Cardiac muscle cell (in vitro differentiated cells and primary cell): ENCODE measurements around the gene DUSP9. TPM values are rescaled to one million over a fixed set of nuclear protein-coding genes. Genes with fewer than 3 reads are reported as not detected.
"Not testable (repeated sequence)": the region's sequence is repeated elsewhere in the genome, so short reads cannot be mapped to it uniquely, and the experiment has no call there.

Experiments
- DNase-seq, 2 donors: peaks; one replicate each; pipeline versions ENCODE4 v3.0.0 to v3.0.0-alpha.2; 2010 to 2017; ENCODE audit warnings: low read depth in 1 of 2, low spot score in 1 of 2
- H3K27ac ChIP-seq: fragments of 200-600 bp; sonication (generic); 2 replicates; pipeline ENCODE4 v1.5.1; 2016
- H3K27me3 ChIP-seq: fragments of 200-600 bp; sonication (generic); 2 replicates; pipeline ENCODE4 v1.6.0; 2016; ENCODE audit warnings: control low read depth
- H3K36me3 ChIP-seq: fragments of 200-600 bp; sonication (generic); 2 replicates; pipeline ENCODE4 v1.5.1; 2016; ENCODE audit warnings: control low read depth
- H3K4me1 ChIP-seq: fragments of 200-600 bp; sonication (generic); 2 replicates; pipeline ENCODE4 v1.8.1; 2017; ENCODE audit warnings: low read depth, mild to moderate bottlenecking, mixed run types
- H3K4me3 ChIP-seq: fragments of 200-600 bp; sonication (generic); 2 replicates; pipeline ENCODE4 v1.5.1; 2016; ENCODE audit warnings: mild to moderate bottlenecking
- H3K9me3 ChIP-seq: fragments of 200-600 bp; sonication (generic); 2 replicates; pipeline ENCODE4 v1.5.1; 2017; ENCODE audit warnings: low read depth, mild to moderate bottlenecking, control low read depth
- CTCF ChIP-seq: IDR thresholded peaks from 2 replicates; pipeline ENCODE4 v1.5.1; 2012; ENCODE audit warnings: low read depth, mild to moderate bottlenecking, low read length
- polyA plus RNA-seq: library from polyadenylated mRNA; unstranded; fragments of >200 nt; fragmentation: Nextera tagmentation; extraction: Ambion mirVana; gene quantifications from 2 replicates; pipeline ENCODE4 v1.2.1, GENCODE V29; 2016
- total RNA-seq: library from RNA; depleted of rRNA; stranded (reverse); fragments of >200 nt; gene quantifications from 2 replicates; pipeline ENCODE4 v1.2.3, GENCODE V29; 2016

Gene DUSP9
- total and polyA plus RNA-seq, 2 experiments from 2014 or later = 6.8 to 8.7 TPM

GRCh38 chrX:153673428-153674218 lies 26.6 kb downstream of the DUSP9 start, which contains the start of gene PNCK:
Gene PNCK, minus strand, starts transcription at chrX:153673813. Its CDS starts 737 bp downstream, at chrX:153673076.
- no peak within 1 kb of the TSS for H3K27ac ChIP-seq
- H3K4me3 ChIP-seq = no peak within 1 kb of the TSS
- peak in 1 of 2 donors; percentile 48 for DNase-seq
- H3K27me3 ChIP-seq = no peaks in the 10 kb centered on the region
- no peaks in the 10 kb centered on the region for H3K36me3 ChIP-seq
- H3K4me1 ChIP-seq = no peaks in the 10 kb centered on the region
- H3K9me3 ChIP-seq = no peaks in the 10 kb centered on the region
- no peak for TF ChIP-seq CTCF

- H3K36me3 ChIP-seq = no peaks in the 10 kb centered on the region
- TF ChIP-seq CTCF = no peak
- no peaks in the 10 kb centered on the region for H3K27me3 ChIP-seq
- H3K27ac ChIP-seq = no peak overlapping the region
- DNase-seq = no peak
- H3K4me1 ChIP-seq = no peaks in the 10 kb centered on the region
- no peak overlapping the region for H3K4me3 ChIP-seq
- H3K9me3 ChIP-seq = no peaks in the 10 kb centered on the region
Observed at GRCh38 chrX:153674219-153674851, 27.3 kb downstream of the DUSP9 start.

- H3K4me1 ChIP-seq = peaks cover 8% of the 10 kb centered on the region
- H3K9me3 ChIP-seq = no peaks in the 10 kb centered on the region
- no peaks in the 10 kb centered on the region for H3K27me3 ChIP-seq
- H3K36me3 ChIP-seq = no peaks in the 10 kb centered on the region
- TF ChIP-seq CTCF = no peak
- DNase-seq = no peak
- H3K27ac ChIP-seq = no peak overlapping the region
- no peak overlapping the region for H3K4me3 ChIP-seq
Observed at GRCh38 chrX:153681175-153681574, 34.2 kb downstream of the DUSP9 start.

DNA sequence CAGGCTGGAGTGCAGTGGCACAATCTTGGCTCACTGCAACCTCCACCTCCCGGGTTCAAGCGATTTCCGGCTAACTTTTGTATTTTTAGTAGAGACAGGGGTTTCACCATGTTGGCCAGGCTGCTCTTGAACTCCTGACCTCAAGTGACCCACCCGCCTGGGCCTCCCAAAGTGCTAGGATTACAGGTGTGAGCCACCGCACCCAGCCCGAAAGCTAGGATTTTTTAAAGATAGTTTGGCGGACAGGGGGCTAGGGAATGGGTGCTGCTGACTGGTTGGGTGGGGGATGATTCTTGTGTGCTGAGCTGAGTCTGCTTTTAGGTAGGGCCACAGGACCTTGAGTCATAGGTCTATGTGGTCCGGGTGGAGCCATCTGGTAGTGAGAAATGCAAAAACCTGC lies 36.5 kb downstream of the DUSP9 start:
- not testable (repeated sequence) for H3K4me1 ChIP-seq, H3K27me3 ChIP-seq, H3K9me3 ChIP-seq, DNase-seq, H3K4me3 ChIP-seq, H3K36me3 ChIP-seq, H3K27ac ChIP-seq

DNA sequence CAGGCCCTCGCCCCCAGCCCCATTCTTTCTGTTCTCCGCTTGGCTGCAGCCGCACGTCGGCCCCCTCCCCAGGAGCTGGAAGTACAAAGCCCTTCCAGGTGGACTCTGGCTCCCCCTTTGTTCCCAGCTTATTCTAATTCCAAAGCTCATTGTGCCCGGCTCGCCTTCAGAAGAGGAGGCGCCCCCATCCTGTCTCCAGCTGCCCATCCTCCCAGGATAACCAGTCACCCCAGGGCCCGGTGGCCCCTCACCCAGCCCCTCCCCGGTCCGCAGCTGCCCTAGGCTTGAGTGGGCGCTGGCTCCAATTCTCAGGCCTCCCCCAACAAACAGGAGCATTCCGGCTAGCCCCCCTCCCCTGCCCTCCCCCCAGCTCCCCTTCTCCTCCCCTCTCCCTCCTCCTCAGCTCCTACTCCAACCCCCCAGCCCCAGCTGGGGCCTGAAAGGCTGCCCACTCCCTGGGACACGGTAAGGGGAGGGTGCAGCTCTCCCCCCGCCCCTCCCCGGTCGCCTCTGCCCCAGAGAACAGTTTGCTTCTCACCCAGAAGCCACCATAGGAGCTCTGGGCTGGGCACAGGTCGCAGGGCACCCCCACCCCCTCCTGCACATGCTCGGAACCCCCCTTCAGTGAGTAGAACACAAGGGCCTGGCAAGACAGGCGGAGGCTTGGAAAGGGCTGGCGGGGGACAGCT lies 37.6 kb downstream of the DUSP9 start:
- no peak for TF ChIP-seq CTCF
- Histone ChIP-seq H3K27ac (peak overlapping the region; percentile 86), H3K36me3 (no peaks in the 10 kb centered on the region), H3K27me3 (no peaks in the 10 kb centered on the region), H3K9me3 (no peaks in the 10 kb centered on the region), H3K4me3 (no peak overlapping the region), H3K4me1 (peaks cover 8% of the 10 kb centered on the region)
- no peak for DNase-seq

- no peaks in the 10 kb centered on the region for H3K36me3 ChIP-seq
- H3K9me3 ChIP-seq = no peaks in the 10 kb centered on the region
- H3K27ac ChIP-seq = peak overlapping the region; percentile 86
- H3K27me3 ChIP-seq = no peaks in the 10 kb centered on the region
- H3K4me1 ChIP-seq = peaks cover 8% of the 10 kb centered on the region
- no peak for TF ChIP-seq CTCF
- no peak overlapping the region for H3K4me3 ChIP-seq
- peak in 1 of 2 donors; percentile 56 for DNase-seq
Observed at GRCh38 chrX:153685156-153685536, 38.1 kb downstream of the DUSP9 start.
